Measurements from ENCODE around the gene CCP110. TPM values are rescaled to one million over a fixed set of nuclear protein-coding genes. Genes with fewer than 3 reads are reported as not detected.

The CCP110 gene
- total and polyA plus RNA-seq, 2 of the 13 experiments (the other 11 are each of a cell fraction or from before 2014, with no cell fraction given): 10.0 to 11.1 TPM

DNA sequence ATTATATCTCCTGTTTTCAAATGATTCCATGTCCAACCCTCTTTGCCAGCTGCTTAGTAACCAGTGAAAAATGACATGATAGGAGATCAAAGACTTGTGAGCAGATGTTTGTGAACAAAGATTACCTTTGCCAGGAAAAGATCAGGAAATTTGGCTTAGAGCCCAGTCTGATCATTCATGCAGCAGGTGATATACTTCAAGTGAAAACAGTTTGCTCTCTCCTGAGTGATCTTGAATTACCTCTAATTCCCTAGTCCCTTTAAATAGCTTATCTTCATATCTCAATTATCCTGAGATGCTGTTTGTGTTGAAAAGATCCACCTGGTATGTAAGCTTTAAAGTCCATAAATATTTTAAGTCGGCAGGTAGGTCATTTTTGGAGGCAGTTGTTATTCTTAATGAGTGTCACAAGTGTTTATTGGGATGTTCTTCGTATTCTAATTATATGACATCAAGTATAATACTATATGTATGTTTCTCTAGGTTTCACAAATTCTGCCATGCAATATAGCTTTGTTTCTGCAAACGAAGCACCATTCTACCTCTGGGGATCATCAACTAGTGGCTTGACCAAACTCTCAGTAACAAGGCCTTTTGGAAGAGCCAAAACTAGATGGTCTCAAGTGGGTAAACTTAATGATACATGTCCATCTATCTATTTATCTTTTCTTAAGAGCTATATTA lies 18.5 kb downstream of the CCP110 start (continued):
- no peak for TF ChIP-seq ZFP82 (CRISPR knock-in tag; IDR thresholded peaks at IDR 0.05; ENCODE audit: borderline replicate concordance)
- TF ChIP-seq ZNF335 (CRISPR knock-in tag; IDR thresholded peaks at IDR 0.05): peak; percentile 87; the same call in 1 of the 2 replicates
- TF ChIP-seq, protein P1, sequence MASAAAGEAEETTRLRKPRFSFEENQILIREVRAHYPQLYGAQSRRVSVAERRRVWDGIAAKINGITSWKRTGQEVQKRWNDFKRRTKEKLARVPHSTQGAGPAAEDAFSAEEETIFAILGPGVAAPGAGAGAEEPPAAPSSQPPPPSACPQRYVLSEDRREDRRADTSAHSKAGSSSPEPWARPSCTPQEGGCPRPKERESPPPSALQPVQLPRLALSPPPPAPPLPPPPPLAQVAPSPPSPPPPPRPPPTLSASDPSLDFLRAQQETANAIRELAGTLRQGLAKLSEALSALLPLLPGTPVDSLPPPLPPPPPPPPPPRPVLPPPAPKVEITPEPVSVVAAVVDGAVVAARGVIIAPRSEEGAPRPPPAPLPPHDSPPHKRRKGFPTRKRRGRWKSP (CRISPR knock-in tag; IDR thresholded peaks at IDR 0.05): no peak; the same call in 1 of the 2 replicates
- TF ChIP-seq, protein P2, sequence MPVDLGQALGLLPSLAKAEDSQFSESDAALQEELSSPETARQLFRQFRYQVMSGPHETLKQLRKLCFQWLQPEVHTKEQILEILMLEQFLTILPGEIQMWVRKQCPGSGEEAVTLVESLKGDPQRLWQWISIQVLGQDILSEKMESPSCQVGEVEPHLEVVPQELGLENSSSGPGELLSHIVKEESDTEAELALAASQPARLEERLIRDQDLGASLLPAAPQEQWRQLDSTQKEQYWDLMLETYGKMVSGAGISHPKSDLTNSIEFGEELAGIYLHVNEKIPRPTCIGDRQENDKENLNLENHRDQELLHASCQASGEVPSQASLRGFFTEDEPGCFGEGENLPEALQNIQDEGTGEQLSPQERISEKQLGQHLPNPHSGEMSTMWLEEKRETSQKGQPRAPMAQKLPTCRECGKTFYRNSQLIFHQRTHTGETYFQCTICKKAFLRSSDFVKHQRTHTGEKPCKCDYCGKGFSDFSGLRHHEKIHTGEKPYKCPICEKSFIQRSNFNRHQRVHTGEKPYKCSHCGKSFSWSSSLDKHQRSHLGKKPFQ (CRISPR knock-in tag; IDR thresholded peaks at IDR 0.05; ENCODE audit: insufficient replicate concordance): no peak
- TF ChIP-seq ZBTB1 (CRISPR knock-in tag; IDR thresholded peaks at IDR 0.05; ENCODE audit: borderline replicate concordance): no peak
- no peak for TF ChIP-seq ZBTB3 (CRISPR knock-in tag; IDR thresholded peaks at IDR 0.05; ENCODE audit: borderline replicate concordance, low read depth)
- TF ChIP-seq BCL6 (CRISPR knock-in tag; IDR thresholded peaks at IDR 0.05): peak; percentile 90
- TF ChIP-seq, protein P3, sequence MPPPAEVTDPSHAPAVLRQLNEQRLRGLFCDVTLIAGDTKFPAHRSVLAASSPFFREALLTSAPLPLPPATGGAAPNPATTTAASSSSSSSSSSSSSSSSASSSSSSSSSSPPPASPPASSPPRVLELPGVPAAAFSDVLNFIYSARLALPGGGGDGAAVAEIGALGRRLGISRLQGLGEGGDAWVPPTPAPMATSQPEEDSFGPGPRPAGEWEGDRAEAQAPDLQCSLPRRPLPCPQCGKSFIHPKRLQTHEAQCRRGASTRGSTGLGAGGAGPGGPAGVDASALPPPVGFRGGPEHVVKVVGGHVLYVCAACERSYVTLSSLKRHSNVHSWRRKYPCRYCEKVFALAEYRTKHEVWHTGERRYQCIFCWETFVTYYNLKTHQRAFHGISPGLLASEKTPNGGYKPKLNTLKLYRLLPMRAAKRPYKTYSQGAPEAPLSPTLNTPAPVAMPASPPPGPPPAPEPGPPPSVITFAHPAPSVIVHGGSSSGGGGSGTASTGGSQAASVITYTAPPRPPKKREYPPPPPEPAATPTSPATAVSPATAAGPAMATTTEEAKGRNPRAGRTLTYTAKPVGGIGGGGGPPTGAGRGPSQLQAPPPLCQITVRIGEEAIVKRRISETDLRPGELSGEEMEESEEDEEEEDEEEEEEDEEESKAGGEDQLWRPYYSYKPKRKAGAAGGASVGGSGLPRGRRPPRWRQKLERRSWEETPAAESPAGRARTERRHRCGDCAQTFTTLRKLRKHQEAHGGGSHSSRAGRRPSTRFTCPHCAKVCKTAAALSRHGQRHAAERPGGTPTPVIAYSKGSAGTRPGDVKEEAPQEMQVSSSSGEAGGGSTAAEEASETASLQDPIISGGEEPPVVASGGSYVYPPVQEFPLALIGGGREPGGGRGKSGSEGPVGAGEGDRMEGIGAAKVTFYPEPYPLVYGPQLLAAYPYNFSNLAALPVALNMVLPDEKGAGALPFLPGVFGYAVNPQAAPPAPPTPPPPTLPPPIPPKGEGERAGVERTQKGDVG (CRISPR knock-in tag; IDR thresholded peaks at IDR 0.05; ENCODE audit: borderline replicate concordance): no peak
- TF ChIP-seq, protein P4, sequence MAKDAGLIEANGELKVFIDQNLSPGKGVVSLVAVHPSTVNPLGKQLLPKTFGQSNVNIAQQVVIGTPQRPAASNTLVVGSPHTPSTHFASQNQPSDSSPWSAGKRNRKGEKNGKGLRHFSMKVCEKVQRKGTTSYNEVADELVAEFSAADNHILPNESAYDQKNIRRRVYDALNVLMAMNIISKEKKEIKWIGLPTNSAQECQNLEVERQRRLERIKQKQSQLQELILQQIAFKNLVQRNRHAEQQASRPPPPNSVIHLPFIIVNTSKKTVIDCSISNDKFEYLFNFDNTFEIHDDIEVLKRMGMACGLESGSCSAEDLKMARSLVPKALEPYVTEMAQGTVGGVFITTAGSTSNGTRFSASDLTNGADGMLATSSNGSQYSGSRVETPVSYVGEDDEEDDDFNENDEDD (CRISPR knock-in tag; IDR thresholded peaks at IDR 0.05; ENCODE audit: borderline replicate concordance): no peak
- TF ChIP-seq, protein P5, sequence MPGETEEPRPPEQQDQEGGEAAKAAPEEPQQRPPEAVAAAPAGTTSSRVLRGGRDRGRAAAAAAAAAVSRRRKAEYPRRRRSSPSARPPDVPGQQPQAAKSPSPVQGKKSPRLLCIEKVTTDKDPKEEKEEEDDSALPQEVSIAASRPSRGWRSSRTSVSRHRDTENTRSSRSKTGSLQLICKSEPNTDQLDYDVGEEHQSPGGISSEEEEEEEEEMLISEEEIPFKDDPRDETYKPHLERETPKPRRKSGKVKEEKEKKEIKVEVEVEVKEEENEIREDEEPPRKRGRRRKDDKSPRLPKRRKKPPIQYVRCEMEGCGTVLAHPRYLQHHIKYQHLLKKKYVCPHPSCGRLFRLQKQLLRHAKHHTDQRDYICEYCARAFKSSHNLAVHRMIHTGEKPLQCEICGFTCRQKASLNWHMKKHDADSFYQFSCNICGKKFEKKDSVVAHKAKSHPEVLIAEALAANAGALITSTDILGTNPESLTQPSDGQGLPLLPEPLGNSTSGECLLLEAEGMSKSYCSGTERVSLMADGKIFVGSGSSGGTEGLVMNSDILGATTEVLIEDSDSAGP (CRISPR knock-in tag; IDR thresholded peaks at IDR 0.05; ENCODE audit: borderline replicate concordance): no peak
- TF ChIP-seq RBM39 (IDR thresholded peaks at IDR 0.05; ENCODE audit: low read depth, low read length, poor library complexity, severe bottlenecking): no peak
- no peak for TF ChIP-seq SALL2 (CRISPR knock-in tag; IDR thresholded peaks at IDR 0.05)
- TF ChIP-seq YY1 (IDR thresholded peaks at IDR 0.05; ENCODE audit: insufficient read depth, insufficient replicate concordance, low read depth, low read length): no peak
- no peak for TF ChIP-seq PCBP1 (IDR thresholded peaks at IDR 0.05; ENCODE audit: borderline replicate concordance, low read depth, low read length)
- TF ChIP-seq ZNF138 (CRISPR knock-in tag; IDR thresholded peaks at IDR 0.05; ENCODE audit: low read depth): no peak
- peak; percentile 64; the same call in 1 of the 2 replicates for TF ChIP-seq ZNF792 (CRISPR knock-in tag; IDR thresholded peaks at IDR 0.05)
- TF ChIP-seq, protein P6, sequence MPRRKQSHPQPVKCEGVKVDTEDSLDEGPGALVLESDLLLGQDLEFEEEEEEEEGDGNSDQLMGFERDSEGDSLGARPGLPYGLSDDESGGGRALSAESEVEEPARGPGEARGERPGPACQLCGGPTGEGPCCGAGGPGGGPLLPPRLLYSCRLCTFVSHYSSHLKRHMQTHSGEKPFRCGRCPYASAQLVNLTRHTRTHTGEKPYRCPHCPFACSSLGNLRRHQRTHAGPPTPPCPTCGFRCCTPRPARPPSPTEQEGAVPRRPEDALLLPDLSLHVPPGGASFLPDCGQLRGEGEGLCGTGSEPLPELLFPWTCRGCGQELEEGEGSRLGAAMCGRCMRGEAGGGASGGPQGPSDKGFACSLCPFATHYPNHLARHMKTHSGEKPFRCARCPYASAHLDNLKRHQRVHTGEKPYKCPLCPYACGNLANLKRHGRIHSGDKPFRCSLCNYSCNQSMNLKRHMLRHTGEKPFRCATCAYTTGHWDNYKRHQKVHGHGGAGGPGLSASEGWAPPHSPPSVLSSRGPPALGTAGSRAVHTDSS (CRISPR knock-in tag; conservative IDR thresholded peaks at IDR 0.05): no peak
